ENCODE results near the gene ANKMY1. TPM values are rescaled to one million over a fixed set of nuclear protein-coding genes. Genes with fewer than 3 reads are reported as not detected.

ANKMY1 gene
- total and polyA plus RNA-seq, 2 of the 13 experiments (the other 11 are each of a cell fraction or from before 2014, with no cell fraction given): 11.7 to 18.8 TPM

GRCh38 chr2:240523451-240524281, 34.1 kb downstream of the ANKMY1 start:
- Histone ChIP-seq H3K4me1 (ENCODE audit: insufficient read depth, low read length) (no peaks in the 10 kb centered on the region), H3K79me2 (ENCODE audit: insufficient read depth, low read length) (no peaks in the 10 kb centered on the region), H3K27me3 (ENCODE audit: control insufficient read depth in 1 of 2, insufficient read depth in 2 of 2, low read length in 2 of 2) (no peaks in the 10 kb centered on the region), H3K36me3 (replicated peaks in 1 of 2; ENCODE audit: control insufficient read depth in 1 of 2, insufficient read depth in 2 of 2, low read length in 2 of 2) (peaks cover 23 to 44% of the 10 kb centered on the region in 2 experiments), H3K4me2 (ENCODE audit: low read depth, low read length) (no peak overlapping the region), H3K4me3 (replicated peaks in 1 of 3; ENCODE audit: insufficient read depth in 1 of 3, low read depth in 2 of 3, low read length in 3 of 3) (no peak overlapping the region), H3K9me3 (ENCODE audit: low read length) (peaks cover 18% of the 10 kb centered on the region), H3K27ac (ENCODE audit: extremely low read length, insufficient read depth, low read length) (no peak overlapping the region), H3K9ac (ENCODE audit: insufficient read depth, low read depth, low read length) (no peak overlapping the region), H4K20me1 (ENCODE audit: insufficient read depth, low read length) (no peaks in the 10 kb centered on the region), H2AFZ (ENCODE audit: low read length) (no peak overlapping the region)
- TF ChIP-seq TAF15 (IDR thresholded peaks at IDR 0.05; ENCODE audit: low read depth, low read length, poor library complexity, severe bottlenecking) (no peak), ZBTB3 (CRISPR knock-in tag; IDR thresholded peaks at IDR 0.05; ENCODE audit: borderline replicate concordance, low read depth) (no peak), ZNF615 (CRISPR knock-in tag; IDR thresholded peaks at IDR 0.05; ENCODE audit: borderline replicate concordance) (no peak), SMARCE1 (IDR thresholded peaks at IDR 0.05; ENCODE audit: borderline replicate concordance) (no peak), SRSF4 (IDR thresholded peaks at IDR 0.05; ENCODE audit: low read depth, low read length, poor library complexity, severe bottlenecking) (no peak), AGO2 (optimal IDR thresholded peaks at IDR 0.05; ENCODE audit: low read depth, low read length) (peak; percentile 57), ZMYM4 (CRISPR knock-in tag; IDR thresholded peaks at IDR 0.05) (no peak), ATAD3A (CRISPR knock-in tag; IDR thresholded peaks at IDR 0.05) (no peak), NCOR1 (IDR thresholded peaks at IDR 0.05; ENCODE audit: borderline replicate concordance, low read length) (no peak), ZSCAN22 (CRISPR knock-in tag; IDR thresholded peaks at IDR 0.05) (no peak), NR2F2 (IDR thresholded peaks at IDR 0.05; ENCODE audit: borderline replicate concordance, low read depth) (no peak), ZNF687 (CRISPR knock-in tag; IDR thresholded peaks at IDR 0.05) (peak; percentile 14; the same call in 1 of the 2 replicates)
- TF ChIP-seq, protein P1, sequence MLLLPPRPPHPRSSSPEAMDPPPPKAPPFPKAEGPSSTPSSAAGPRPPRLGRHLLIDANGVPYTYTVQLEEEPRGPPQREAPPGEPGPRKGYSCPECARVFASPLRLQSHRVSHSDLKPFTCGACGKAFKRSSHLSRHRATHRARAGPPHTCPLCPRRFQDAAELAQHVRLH (CRISPR knock-in tag; IDR thresholded peaks at IDR 0.05; ENCODE audit: borderline replicate concordance, low read depth): no peak
- no TSS peak for BruUV-seq (replicated peaks)
- CTCF ChIA-PET (ENCODE audit: low intra/inter-chr PET ratio, low total read pairs): no interaction called here
- POLR2A ChIA-PET: no interaction called here
- no peak for ATAC-seq
- in situ Hi-C loops (cut with HindIII; ENCODE audit: extremely low pct_ligation_motif_present, low pct_unique_long_range_greater_than_20kb): loop anchor here (10.0 kb wide), 1 partner anchor 181 kb away; no protein-coding TSS in a partner anchor
- no peak for DNase-seq (ENCODE audit: low spot score)
- 98% methylated on average over 25 of the region's 32 CpGs for WGBS (ENCODE audit: low lambda C conversion rate)
- intact Hi-C loops (cut with micrococcal nuclease; ENCODE audit: unreplicated experiment): no loop called here
- FAIRE-seq: no peak

All from HepG2 (cell line).